K562 treated with DMSO at 1 percent for 4 hours (cell line): ENCODE measurements around the gene LMNTD1. TPM values are rescaled to one million over a fixed set of nuclear protein-coding genes. Genes with fewer than 3 reads are reported as not detected.

Experiments
- total RNA-seq: library from RNA; unstranded; fragments of 300-600 nt; gene quantifications from 2 replicates; pipeline ENCODE4 v1.2.3, GENCODE V29; 2022; ENCODE audit not compliant: insufficient read depth

The LMNTD1 gene, protein sequence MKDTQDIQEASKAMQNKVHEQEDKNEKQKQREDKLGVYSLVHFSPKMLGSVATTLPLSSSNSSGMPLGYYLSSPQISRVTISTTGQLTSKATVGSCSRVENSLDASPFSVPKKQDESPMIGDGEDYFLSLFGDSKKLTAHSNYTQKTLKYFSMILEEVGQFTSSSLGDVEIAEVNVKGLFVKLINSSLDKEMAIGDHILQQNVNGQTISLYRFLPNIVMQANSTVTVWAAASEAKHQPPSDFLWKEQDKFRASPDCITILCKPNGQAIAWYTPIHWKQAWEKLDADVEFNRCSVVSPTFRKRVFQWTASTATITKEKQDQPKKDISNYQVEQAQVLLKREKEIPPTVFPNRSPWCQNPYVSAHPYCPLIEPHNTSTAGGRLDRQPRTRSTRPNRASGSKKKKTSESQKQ
- not detected in 2 replicates for total RNA-seq

DNA sequence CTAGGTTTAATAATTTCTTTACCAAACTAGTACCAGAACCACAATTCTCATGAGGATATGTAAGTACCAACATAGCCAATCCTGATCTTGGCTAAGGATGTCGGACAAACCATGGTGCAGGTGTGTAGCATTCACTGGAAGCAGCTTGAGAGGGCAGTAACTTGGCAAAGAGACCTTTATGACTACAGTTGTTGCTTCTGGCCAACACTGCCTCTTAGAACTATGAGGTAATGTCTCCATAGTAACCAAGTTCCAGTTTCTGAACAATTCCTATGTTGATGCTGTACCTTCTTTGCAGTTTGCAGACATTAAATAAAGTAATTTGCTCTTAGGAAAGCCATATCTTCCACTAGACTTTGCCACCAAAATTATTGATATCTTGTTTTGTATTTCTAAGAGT is at the start of gene LMNTD1:
Gene LMNTD1 (minus strand): TSS at position 186 of the 400 bp plus-strand sequence. CDS start 324 bp downstream, outside the sequence.

